GM18909 (cell line): Measurements from ENCODE around the gene TRIM7.

Experiments used
- ATAC-seq: cut with Tn5 transposase; IDR thresholded peaks from one replicate; pipeline ENCODE4 v1.9.1; 2021; ENCODE audit warnings: mild to moderate bottlenecking; ENCODE audit not compliant: unreplicated experiment, poor library complexity

The TRIM7 gene

DNA sequence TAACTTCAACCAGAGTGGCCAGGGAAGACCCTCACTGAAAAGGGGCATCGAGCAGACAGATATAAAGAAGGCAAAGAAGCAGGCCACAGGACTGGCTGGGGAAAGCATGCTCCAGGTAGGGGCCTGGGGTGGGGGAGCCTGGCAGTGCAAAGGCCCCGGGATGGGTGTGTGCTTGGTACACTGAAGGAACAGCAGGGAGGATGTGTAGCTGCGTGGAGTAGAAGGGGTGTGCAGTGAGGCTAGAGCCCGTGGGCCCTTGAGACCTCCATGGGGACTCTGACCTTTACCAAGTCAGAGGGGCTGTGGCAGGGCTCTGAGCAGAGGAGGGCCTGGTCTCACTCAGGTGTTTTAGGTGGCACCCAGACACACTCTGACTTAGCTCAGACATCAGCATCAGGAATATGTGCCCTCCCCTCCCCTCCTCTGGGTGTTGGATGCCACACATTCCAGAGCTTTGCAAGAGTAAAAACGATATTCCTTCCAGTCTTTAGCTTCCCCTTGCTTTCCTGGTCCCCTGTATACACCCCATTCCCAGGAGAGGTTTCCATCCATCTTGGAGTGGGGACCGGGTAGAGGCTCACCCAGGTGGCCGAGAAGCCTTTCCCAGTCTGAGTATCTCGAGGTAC, 7.6 kb downstream of the TRIM7 start:
- no peak for ATAC-seq

DNA sequence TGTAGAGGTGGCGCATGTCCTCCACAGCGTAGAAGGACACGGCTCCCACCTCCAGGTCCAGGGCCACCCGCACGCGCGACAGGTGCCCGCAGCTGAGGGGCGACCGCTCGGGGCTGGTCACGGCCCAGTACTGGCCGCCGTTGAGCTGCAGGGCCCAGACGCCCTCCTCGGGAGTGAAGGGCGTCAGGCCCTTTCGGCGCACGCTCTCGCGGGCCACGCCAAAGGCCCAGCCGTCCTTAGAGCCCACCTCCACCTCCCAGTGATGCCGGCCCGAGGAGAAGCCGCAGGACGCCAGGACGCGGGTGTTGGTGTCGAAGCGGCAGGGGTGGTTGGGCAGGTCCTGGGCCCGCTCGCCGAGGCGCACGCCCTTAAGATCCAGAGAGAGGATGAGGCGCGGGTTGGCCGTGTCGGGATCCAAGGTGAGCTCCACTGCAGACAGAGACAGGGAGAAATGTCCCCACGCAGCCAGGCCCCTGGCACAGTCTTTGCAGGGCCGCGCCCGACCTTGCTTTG, 9.7 kb downstream of the TRIM7 start:
- no peak for ATAC-seq

DNA sequence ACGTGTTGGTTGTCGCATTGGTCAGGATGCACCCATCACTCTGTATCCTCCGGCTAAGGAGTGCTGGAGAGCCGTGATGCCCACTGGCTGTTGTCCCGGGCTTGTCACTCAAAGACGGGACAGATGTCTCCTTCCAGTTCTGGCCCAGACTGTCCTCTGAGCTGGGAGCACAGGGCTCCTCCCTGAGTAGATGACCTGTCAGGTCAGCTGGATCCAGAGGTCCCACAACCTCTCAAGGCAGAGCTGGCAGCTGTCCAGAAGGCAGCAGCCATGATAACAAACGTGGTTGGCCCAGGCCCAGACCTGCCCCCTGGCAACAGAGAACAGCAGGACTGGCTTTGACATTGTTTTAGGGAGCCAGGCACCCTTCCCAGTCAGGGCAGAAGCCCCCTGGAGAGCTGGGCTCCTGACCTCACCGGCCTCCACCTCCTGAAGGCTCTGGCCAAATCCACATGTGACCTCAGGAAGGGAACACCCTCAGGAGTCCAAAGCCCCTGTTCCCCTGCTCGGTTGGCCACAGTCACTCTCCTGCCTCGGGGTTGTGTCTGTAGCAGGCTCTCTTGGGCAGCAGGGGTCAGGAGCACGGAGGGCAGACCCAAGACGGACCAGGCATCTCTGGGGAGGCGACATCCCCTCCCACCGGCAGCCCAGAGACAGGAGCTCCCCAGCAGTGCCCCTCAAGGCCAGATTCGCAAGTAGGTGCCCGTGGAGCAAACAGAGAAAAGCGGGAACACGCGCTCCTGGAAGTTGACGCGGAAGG, 10.3 kb downstream of the TRIM7 start:
- ATAC-seq = no peak

DNA sequence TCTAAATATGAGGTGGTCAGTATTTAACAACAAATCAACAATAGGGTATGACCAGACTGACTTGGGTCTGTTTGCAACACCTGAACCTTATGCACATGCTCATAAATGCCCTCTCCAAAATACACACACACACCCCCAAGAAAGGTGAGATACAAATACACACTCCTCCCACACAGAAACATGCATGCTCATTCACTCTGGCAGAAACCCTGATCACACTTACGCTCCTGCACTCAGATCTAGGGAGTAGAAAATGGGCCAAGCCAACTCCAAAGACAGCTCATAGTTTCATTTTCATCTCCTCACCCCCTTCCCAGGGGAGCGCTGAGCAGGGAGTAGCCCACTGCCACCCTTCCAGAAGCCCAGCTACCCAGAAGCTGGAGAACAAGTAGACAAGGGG, 11.3 kb downstream of the TRIM7 start:
- no peak for ATAC-seq

DNA sequence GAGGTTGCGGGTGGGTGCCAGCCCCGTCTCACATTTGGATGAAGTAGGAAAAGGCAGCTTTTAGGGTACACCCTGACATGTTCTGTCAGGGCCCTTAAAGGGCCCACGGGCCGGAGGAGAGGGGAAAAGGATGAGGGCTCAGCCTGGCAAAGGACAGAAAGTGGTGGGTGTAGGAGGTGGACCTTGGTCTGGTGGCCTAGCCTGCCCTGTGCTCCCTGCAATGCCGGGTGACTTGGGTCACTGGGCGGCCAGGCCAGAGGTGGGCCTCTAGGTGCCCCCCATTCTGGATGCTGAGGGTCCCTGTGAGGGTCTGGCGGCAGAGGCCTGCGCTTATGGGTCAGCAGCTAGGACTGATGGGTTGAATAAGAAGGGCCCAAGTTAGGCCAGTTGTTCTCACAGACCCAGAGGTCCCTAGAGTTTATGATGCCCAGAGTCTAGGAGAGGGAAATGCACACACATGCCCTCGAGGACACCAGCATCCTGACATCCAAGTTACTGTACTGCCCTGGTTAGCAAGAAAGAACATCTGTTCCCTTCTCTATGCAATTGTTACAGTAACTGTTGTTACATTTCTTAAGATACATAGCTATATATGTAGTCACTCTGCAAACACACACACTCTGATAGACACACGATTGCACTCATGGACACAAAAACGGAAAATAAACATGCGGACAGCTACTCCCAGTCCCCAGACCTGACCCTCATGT, 12.5 kb downstream of the TRIM7 start:
- ATAC-seq = no peak

DNA sequence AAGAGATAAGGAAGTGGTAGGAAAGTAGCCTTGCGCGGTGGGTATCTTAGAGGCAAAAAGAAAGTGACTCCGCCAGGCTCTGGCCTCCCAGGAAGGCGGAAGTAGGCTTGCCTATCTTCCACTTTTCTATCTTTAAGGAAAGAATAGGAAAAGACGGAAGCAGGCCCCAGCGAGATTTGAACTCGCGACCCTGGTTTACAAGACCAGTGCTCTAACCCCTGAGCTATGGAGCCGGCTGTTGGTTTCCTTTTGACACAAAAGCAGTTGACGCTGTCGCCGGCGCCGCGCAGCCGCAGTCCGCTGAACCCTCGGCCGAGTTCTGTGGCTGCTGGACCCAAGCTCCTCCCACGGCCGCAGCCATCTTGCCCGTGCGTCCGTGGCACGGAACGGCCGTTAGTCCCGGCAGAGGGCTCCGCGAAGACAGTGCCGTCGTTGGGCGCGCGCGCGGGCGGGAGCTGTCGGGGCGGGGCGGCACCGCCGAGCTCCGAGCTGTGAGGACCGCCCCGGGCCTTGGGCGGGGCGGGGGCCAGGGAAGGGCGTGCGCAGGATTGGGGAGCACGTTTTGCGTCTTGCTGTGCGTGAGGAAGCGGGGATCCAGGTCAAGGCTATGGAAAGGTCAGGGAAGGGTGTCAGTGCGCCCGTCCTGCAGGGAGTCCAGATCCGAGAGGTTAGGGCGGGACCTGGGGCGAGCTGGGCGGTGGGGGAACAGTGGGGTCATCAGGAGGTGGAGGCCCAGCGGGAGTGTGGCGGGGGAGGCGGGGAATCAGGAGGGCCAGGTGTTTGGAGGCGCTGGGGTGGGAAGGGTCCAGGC, 13.3 kb downstream of the TRIM7 start:
- ATAC-seq = peak; percentile 56

DNA sequence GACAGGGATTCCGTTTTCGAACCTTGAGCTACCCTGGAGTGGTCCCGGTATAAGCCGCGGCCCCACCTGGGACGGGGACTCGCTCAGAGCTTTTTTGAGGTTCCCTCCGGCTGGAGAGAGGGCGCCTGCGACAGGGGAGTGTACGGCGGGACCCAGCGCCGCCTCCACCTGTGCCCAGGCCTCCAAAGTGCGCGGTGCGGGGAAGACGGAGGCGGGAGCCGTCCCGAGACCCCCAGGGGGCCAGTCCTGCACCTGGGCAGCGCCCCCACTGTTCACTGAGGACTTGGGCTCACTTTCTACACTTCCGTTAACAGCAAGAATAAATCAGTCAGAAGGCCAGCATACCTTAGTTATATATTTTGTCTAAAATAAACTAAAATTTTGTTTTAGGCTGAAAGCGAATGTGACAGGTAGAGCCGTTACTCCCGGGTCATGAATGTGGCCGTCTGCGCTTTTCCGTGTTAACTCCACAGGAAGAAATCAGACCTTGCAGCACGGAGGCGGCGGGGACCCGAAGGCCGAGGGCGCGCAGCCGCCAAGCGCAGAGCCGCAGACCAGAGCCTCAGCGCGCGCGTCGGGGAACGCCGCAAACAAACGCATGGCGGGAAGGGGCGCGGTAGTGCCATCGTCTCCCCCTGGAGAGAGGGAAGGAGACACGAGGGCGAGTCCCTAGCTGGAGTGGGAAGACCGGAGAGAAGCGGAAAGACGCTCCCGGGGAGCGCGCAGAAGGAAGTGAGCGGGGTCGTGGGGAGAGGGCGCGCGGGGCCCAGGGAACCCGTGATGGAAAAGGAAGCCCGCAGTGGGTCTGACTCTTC, 14.1 kb downstream of the TRIM7 start:
- peak; percentile 14 for ATAC-seq

DNA sequence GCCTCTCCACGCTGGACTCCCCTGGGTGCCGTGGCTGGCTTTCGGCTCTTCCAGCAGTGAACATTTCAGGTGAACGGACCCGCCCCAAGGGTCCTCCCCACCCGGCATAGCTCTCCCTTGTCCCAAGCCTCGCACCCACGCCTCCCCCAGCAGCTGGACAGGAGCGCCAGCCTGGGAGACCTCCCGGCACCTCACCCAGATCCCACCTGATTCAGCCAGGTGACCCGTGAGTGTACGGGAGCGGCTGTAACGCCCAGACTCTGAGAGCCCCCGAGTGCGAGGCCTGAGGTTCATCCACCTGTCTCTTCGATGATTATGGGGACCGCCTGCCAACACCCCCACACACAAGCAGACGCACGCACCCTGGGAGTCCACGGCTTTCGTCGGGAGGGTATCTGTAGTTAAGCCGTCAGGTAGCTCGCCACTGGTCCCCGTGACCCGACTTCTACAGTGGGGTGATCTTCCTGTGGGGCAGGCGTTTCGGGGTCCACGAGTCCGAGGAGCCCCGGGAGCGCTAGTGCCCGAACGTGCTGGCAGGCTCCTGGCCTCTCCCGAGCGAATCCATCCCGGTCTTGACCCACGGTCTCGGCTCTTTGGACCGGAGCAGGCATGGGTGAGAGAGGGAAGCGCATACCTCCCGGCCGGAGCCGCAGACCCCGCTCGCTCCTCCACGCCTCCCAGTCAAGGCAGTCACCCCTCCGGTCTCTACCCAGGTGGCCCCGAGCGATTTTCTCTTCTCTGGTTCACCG, 14.9 kb downstream of the TRIM7 start:
- no peak for ATAC-seq

DNA sequence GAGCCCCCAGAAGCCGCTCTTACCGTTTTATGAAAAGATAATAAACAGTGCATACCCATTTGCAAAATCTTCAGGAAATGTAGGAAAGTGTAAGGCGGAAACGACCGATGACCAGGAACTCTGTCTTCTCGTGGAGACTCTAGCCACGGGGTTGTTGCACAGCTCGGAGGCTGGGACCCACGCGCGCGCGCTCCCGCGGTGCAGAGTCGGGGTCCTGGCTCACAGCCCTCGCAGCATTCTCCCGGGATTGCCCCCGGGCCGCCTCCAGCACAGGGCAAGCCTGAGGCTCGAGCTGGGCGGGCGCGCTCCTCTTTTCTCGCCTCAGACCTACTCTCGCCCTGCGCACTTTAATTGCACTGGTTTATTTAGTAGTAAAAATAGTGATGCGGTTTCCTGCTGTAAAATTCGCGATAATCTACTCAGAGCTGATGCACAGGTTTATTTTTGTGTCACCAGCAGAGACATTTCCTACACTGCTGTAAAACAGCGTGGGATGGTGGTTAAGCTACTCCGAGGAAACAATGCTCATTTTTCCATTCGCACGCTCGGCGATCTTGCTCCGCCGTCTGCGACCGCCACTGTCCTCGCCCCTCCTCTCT, 15.5 kb downstream of the TRIM7 start:
- no peak for ATAC-seq

DNA sequence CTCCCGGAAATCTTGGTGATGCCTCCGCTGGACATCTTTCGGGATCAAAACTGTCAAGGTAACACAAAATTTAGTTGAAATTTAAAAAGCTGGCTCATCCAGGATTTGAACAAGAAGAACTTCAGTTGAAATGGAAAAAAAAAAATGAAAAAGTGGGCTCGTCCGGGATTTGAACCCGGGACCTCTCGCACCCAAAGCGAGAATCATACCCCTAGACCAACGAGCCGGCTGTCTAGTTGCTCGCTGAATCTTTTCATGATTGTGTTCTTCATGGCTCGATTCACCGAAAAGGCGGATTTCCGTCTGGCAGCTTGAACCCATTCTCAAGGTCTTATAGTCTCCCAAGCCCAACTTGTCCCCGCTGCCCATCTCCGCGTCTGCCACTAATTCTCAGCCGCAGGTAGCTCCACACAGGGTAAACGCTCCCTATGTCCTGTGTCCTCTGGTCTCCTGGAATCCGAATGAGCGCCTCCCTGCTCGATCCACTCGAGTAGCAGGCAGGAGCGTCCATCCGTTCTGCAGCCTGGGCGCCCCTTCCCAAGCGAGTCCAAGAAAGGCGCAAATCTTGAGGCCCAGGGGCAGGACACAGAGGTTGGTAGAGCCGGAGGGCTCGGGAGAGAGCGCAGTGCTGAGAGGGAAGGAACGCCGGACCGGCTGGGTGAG, 16.2 kb downstream of the TRIM7 start:
- no peak for ATAC-seq

DNA sequence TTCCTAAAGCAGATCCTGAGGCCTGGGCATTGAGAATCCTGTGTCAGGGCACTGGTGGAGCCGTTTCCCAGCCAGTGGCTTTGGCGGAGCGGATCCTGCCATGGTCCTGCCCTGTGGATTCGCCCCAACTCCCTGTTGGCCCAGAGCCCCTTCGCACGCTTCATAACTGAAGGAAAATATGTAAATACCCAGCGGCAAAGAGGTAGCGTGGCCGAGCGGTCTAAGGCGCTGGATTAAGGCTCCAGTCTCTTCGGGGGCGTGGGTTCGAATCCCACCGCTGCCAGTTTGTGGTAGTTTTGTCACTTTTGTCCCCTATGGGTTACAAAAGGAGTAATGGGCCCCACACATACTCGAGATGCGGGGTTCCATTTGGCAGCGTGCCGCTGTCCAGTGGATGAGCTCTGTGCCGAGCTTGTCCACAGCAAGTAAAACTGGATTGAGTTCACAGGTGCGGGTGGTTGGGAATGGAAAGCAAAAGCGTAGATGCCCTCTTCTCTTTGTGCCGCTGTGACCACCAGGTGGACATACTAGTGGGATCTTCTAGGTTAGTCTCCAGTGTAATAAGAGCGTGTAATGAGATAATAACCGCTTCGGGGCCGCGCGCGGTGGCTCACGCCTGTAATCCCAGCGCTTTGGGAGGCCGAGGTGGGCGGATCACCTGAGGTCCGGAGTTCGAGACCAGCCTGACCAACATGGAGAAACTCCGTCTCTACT, 17.3 kb downstream of the TRIM7 start:
- no peak for ATAC-seq

DNA sequence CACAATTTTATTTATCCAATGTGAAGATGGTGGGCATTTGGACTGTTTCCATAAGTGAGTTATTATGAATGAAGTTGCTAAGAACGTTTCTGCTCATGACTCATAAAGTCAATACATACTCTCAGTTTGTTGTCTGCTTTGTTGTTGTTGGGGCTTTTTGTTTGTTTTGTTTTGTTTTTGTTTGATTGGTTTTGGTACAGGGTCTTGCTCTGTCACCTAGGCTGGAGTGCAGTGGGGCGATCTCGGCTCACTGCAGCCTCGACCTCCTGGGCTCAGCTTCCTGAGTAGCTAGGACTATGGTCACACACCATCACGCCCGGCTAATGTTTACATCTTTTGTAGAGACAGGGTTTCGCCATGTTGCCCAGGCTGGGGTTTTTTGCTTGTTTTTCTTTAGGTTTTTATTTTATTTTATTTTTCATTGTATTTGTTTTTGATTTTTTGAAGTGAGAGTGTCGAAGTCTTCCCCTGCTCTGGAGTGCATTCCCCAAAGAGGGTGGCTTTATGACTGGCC, 18.0 kb downstream of the TRIM7 start:
- ATAC-seq = no peak

DNA sequence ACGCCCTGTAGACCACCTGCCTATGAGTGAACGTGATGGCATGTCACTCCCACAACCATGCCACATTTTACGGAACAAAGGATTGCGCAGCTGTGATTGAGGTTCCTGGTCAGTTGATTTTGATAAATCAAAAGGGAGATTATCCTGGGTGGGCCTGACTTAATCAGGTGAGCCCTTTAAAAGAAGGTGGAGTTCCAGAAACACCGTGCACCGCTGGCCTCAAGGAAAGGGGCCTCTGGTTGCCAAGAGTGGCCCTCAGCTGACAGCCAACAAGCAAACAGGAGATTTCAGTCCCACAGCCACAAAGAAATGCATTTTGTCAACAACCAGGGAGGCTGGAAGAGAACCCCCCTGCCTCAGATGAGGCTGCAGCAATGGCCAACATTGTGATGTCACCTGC, 19.0 kb downstream of the TRIM7 start:
- ATAC-seq = no peak

DNA sequence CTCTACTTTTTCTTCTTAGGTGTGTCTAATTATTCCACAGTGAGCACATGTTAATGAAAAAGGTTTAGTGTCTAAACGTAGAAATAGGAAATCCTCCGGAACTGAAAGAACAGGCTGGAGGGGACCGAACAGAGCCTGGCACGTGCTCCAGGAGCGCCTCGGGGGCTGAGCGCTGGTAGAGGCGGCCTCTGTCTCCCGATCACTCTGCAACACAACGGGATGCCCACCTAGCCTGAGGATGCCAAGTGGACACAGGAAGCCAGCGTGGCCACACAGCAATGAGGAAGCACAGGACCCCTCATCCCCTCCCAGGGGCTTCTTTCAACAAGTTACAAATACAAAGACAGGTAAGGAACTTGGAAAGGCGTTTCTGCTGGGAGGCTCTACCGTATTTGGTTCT, 19.4 kb downstream of the TRIM7 start:
- no peak for ATAC-seq

DNA sequence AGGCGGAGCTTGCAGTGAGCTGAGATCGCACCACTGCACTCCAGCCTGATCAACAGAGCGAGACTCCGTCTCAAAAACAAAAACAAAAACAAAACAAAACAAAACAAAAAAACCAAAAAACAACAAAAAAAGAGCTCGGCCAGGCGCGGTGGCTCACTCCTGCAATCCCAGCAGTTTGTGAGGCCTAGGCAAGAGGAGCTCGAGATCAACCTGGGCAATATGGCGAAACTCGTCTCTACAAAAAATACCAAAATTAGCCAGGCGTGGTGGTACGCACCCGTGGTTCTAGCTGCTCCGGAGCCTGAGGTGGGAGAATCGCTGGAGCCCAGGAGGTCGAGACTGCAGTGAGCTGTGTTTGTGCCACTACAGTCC, 20.2 kb downstream of the TRIM7 start:
- no peak for ATAC-seq

DNA sequence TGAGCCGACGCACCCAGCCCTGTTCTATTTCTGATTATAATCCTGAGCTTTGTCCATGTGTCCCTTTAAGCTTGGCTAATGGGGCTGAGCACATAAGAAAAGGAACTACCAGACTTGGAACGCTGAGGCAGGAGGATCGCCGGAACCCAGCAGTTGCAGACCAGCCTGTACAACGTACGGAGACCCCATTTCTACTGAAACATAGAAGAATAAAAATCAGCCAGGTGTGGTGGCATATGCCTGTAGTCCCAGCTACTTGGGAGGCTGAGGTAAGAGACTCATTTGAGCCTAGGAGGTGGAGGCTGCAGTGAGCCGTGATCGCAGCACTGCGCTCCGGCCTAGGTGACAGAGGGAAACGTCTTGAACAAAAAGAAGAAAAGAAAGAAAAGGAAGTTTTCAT, 22.3 kb downstream of the TRIM7 start:
- ATAC-seq = no peak
